BLaER1 (cell line): ENCODE data around the gene SLC14A1.

Source experiments
- H3K27ac ChIP-seq: shearing (Covaris generic); formaldehyde crosslinking; 2 replicates; pipeline ENCODE4 v1.8.1; 2022
- H3K27me3 ChIP-seq: shearing (Covaris generic); formaldehyde crosslinking; 2 replicates; pipeline ENCODE4 v1.8.1; 2022
- H3K36me3 ChIP-seq: shearing (Covaris generic); formaldehyde crosslinking; 2 replicates; pipeline ENCODE4 v1.8.1; 2022
- H3K4me1 ChIP-seq: shearing (Covaris generic); formaldehyde crosslinking; 2 replicates; pipeline ENCODE4 v1.8.1; 2022
- H3K4me2 ChIP-seq: shearing (Covaris generic); formaldehyde crosslinking; 2 replicates; pipeline ENCODE4 v1.8.1; 2022
- H3K4me3 ChIP-seq: shearing (Covaris generic); formaldehyde crosslinking; 2 replicates; pipeline ENCODE4 v1.8.1; 2022
- H3K9ac ChIP-seq: shearing (Covaris generic); formaldehyde crosslinking; 2 replicates; pipeline ENCODE4 v1.8.1; 2022
- H3K9me3 ChIP-seq: shearing (Covaris generic); formaldehyde crosslinking; 2 replicates; pipeline ENCODE4 v1.8.1; 2022
- H4K20me1 ChIP-seq: shearing (Covaris generic); formaldehyde crosslinking; 2 replicates; pipeline ENCODE4 v1.8.1; 2022
- Cebpa-rat ChIP-seq: shearing (Covaris generic); IDR thresholded peaks from 2 replicates; pipeline ENCODE4 v1.8.1; 2022

The SLC14A1 gene

GRCh38 chr18:45688113-45688512 lies 35.9 kb upstream of the SLC14A1 start:
- Histone ChIP-seq H3K27ac (peak overlapping the region; percentile 90), H3K36me3 (no peaks in the 10 kb centered on the region), H4K20me1 (no peaks in the 10 kb centered on the region), H3K9me3 (peaks cover 2% of the 10 kb centered on the region), H3K4me3 (peak overlapping the region; percentile 61), H3K9ac (peak overlapping the region; percentile 79), H3K27me3 (no peaks in the 10 kb centered on the region), H3K4me2 (peak overlapping the region; percentile 98), H3K4me1 (peaks cover 55% of the 10 kb centered on the region)
- no peak for TF ChIP-seq Cebpa-rat

- H3K36me3 ChIP-seq = no peaks in the 10 kb centered on the region
- H4K20me1 ChIP-seq = no peaks in the 10 kb centered on the region
- H3K27ac ChIP-seq = peak overlapping the region; percentile 90
- peak overlapping the region; percentile 98 for H3K4me2 ChIP-seq
- H3K27me3 ChIP-seq = no peaks in the 10 kb centered on the region
- H3K4me1 ChIP-seq = peaks cover 55% of the 10 kb centered on the region
- H3K9me3 ChIP-seq = peaks cover 8% of the 10 kb centered on the region; the same call in 1 of the 2 replicates
- no peak for TF ChIP-seq Cebpa-rat
- H3K4me3 ChIP-seq = peak overlapping the region; percentile 61
- H3K9ac ChIP-seq = peak overlapping the region; percentile 79; the same call in 1 of the 2 replicates
These were observed 35.1 kb upstream of the SLC14A1 start for GRCh38 chr18:45688833-45689232.

GRCh38 chr18:45689396-45689795 lies 34.6 kb upstream of the SLC14A1 start:
- H3K4me1 ChIP-seq = peaks cover 55% of the 10 kb centered on the region
- H3K4me3 ChIP-seq = no peak overlapping the region
- 0 out of 2 replicates have a peak overlapping the region, but pooled peaks have one; percentile 90 for H3K27ac ChIP-seq
- H3K4me2 ChIP-seq = peak overlapping the region; percentile 98
- no peaks in the 10 kb centered on the region for H3K36me3 ChIP-seq
- H3K27me3 ChIP-seq = no peaks in the 10 kb centered on the region
- H3K9ac ChIP-seq = no peak overlapping the region
- TF ChIP-seq Cebpa-rat = no peak
- peaks cover 14% of the 10 kb centered on the region for H3K9me3 ChIP-seq
- H4K20me1 ChIP-seq = no peaks in the 10 kb centered on the region

GRCh38 chr18:45690975-45691815 lies 32.8 kb upstream of the SLC14A1 start:
- H3K27me3 ChIP-seq = no peaks in the 10 kb centered on the region
- no peak overlapping the region for H3K4me2 ChIP-seq
- no peak overlapping the region for H3K27ac ChIP-seq
- H3K4me1 ChIP-seq = peaks cover 39% of the 10 kb centered on the region
- peaks cover 20% of the 10 kb centered on the region for H3K9me3 ChIP-seq
- no peaks in the 10 kb centered on the region for H4K20me1 ChIP-seq
- TF ChIP-seq Cebpa-rat = no peak
- H3K9ac ChIP-seq = no peak overlapping the region
- H3K4me3 ChIP-seq = no peak overlapping the region
- H3K36me3 ChIP-seq = no peaks in the 10 kb centered on the region

- H3K4me1 ChIP-seq = peaks cover 33% of the 10 kb centered on the region
- H3K27ac ChIP-seq = no peak overlapping the region
- H3K9ac ChIP-seq = no peak overlapping the region
- H3K9me3 ChIP-seq = peaks cover 20% of the 10 kb centered on the region
- TF ChIP-seq Cebpa-rat = no peak
- H3K27me3 ChIP-seq = no peaks in the 10 kb centered on the region
- H4K20me1 ChIP-seq = no peaks in the 10 kb centered on the region
- no peak overlapping the region for H3K4me3 ChIP-seq
- no peaks in the 10 kb centered on the region for H3K36me3 ChIP-seq
- H3K4me2 ChIP-seq = no peak overlapping the region
These were observed 32.2 kb upstream of the SLC14A1 start for GRCh38 chr18:45691816-45692179.

GRCh38 chr18:45702708-45703265 lies 21.2 kb upstream of the SLC14A1 start:
- H3K4me2 ChIP-seq = no peak overlapping the region

GRCh38 chr18:45708831-45709230 lies 15.2 kb upstream of the SLC14A1 start:
- no peak overlapping the region for H3K27ac ChIP-seq
- H3K9me3 ChIP-seq = peaks cover 49% of the 10 kb centered on the region
- no peaks in the 10 kb centered on the region for H3K27me3 ChIP-seq
- H3K4me2 ChIP-seq = no peak overlapping the region
- no peaks in the 10 kb centered on the region for H4K20me1 ChIP-seq
- no peak for TF ChIP-seq Cebpa-rat
- H3K4me3 ChIP-seq = no peak overlapping the region
- peaks cover 3% of the 10 kb centered on the region; the same call in 1 of the 2 replicates for H3K36me3 ChIP-seq
- H3K9ac ChIP-seq = no peak overlapping the region
- no peaks in the 10 kb centered on the region for H3K4me1 ChIP-seq

More at GRCh38 chr18:45702708-45703265, 21.2 kb upstream of the SLC14A1 start:
- no peaks in the 10 kb centered on the region for H3K27me3 ChIP-seq
- H3K36me3 ChIP-seq = no peaks in the 10 kb centered on the region
- no peak overlapping the region for H3K27ac ChIP-seq
- no peaks in the 10 kb centered on the region for H3K4me1 ChIP-seq
- H3K9me3 ChIP-seq = peaks cover 35% of the 10 kb centered on the region
- H4K20me1 ChIP-seq = no peaks in the 10 kb centered on the region
- H3K4me3 ChIP-seq = no peak overlapping the region
- H3K9ac ChIP-seq = no peak overlapping the region
- TF ChIP-seq Cebpa-rat = no peak

GRCh38 chr18:45712061-45712460 lies 11.9 kb upstream of the SLC14A1 start:
- H3K4me2 ChIP-seq = no peak overlapping the region

GRCh38 chr18:45713239-45713638 lies 10.7 kb upstream of the SLC14A1 start:
- Histone ChIP-seq H4K20me1 (no peaks in the 10 kb centered on the region), H3K27me3 (no peaks in the 10 kb centered on the region), H3K4me1 (peaks cover 7% of the 10 kb centered on the region; the same call in 1 of the 2 replicates), H3K36me3 (peaks cover 3% of the 10 kb centered on the region; the same call in 1 of the 2 replicates), H3K4me3 (no peak overlapping the region), H3K27ac (no peak overlapping the region), H3K4me2 (no peak overlapping the region), H3K9me3 (peaks cover 25% of the 10 kb centered on the region), H3K9ac (no peak overlapping the region)
- no peak for TF ChIP-seq Cebpa-rat

More at GRCh38 chr18:45712061-45712460, 11.9 kb upstream of the SLC14A1 start:
- Histone ChIP-seq H3K4me1 (peaks cover 7% of the 10 kb centered on the region; the same call in 1 of the 2 replicates), H3K36me3 (peaks cover 3% of the 10 kb centered on the region; the same call in 1 of the 2 replicates), H4K20me1 (no peaks in the 10 kb centered on the region), H3K9ac (no peak overlapping the region), H3K27ac (no peak overlapping the region), H3K27me3 (no peaks in the 10 kb centered on the region), H3K9me3 (peaks cover 37% of the 10 kb centered on the region), H3K4me3 (no peak overlapping the region)
- no peak for TF ChIP-seq Cebpa-rat

- Histone ChIP-seq H3K4me1 (peaks cover 7% of the 10 kb centered on the region; the same call in 1 of the 2 replicates), H3K36me3 (no peaks in the 10 kb centered on the region), H3K27ac (no peak overlapping the region), H3K27me3 (no peaks in the 10 kb centered on the region), H3K9ac (no peak overlapping the region), H3K4me2 (no peak overlapping the region), H3K9me3 (peaks cover 5% of the 10 kb centered on the region), H3K4me3 (no peak overlapping the region), H4K20me1 (no peaks in the 10 kb centered on the region)
- no peak for TF ChIP-seq Cebpa-rat
These were observed 8.7 kb upstream of the SLC14A1 start for GRCh38 chr18:45715212-45715780.
